HepG2 (cell line): ENCODE data around the gene PARK7. TPM values are rescaled to one million over a fixed set of nuclear protein-coding genes. Genes with fewer than 3 reads are reported as not detected.
A peak's percentile ranks its signal among the peaks of the same experiment; 100 is the strongest.

Experiments
- CENPX ChIP-seq: sonication (generic); formaldehyde crosslinking; IDR thresholded peaks from 2 replicates; pipeline ENCODE4 v1.9.0; 2021; ENCODE audit warnings: mild to moderate bottlenecking, missing genetic modification reagents, moderate library complexity
- CHD4 ChIP-seq: fragments of 200-600 bp; sonication (generic); IDR thresholded peaks from 2 replicates; pipeline ENCODE4 v1.7.0; 2017; ENCODE audit warnings: mild to moderate bottlenecking, low read length, borderline replicate concordance
- ELF4 ChIP-seq: sonication (generic); formaldehyde crosslinking; IDR thresholded peaks from 2 replicates; pipeline ENCODE4 v1.5.0; 2020; ENCODE audit warnings: missing genetic modification reagents, mild to moderate bottlenecking, moderate library complexity, borderline replicate concordance
- FOXK1 ChIP-seq: sonication (generic); formaldehyde crosslinking; IDR thresholded peaks from 2 replicates; pipeline ENCODE4 v1.4.0; 2020; ENCODE audit warnings: low read depth, missing genetic modification reagents, borderline replicate concordance
- GATAD1 ChIP-seq: IDR thresholded peaks from 2 replicates; pipeline ENCODE4 v1.6.1; 2016; ENCODE audit warnings: missing genetic modification reagents, missing compliant biosample characterization
- HOXA5 ChIP-seq: sonication (generic); formaldehyde crosslinking; IDR thresholded peaks from 2 replicates; pipeline ENCODE4 v1.4.0; 2020; ENCODE audit warnings: missing genetic modification reagents
- MLX ChIP-seq: IDR thresholded peaks from 2 replicates; pipeline ENCODE4 v1.6.1; 2016
- NCOA1 ChIP-seq: sonication (generic); formaldehyde crosslinking; IDR thresholded peaks from 2 replicates; pipeline ENCODE4 v1.9.0; 2021; ENCODE audit warnings: missing genetic modification reagents
- NFKBIZ ChIP-seq: IDR thresholded peaks from 2 replicates; pipeline ENCODE4 v1.6.1; 2018; ENCODE audit warnings: missing genetic modification reagents, missing compliant biosample characterization
- NONO ChIP-seq, 2 experiments: fragments of 450-650 bp in 1 of 2; sonication (generic) in 1 of 2; formaldehyde crosslinking in 1 of 2; IDR thresholded peaks in 1 of 2; conservative IDR thresholded peaks in 1 of 2; 2 replicates each; pipeline versions ENCODE4 v1.6.1 to v1.8.0; 2017 to 2022; ENCODE audit warnings: mild to moderate bottlenecking in 1 of 2, missing genetic modification reagents in 1 of 2, moderate library complexity in 1 of 2
- NR2F2 ChIP-seq: IDR thresholded peaks from 2 replicates; pipeline ENCODE4 v1.6.1; 2012; ENCODE audit warnings: low read depth, inconsistent platforms, borderline replicate concordance
- POLR2G ChIP-seq: fragments of 200-400 bp; formaldehyde crosslinking; IDR thresholded peaks from 2 replicates; pipeline ENCODE4 v1.6.1; 2018; ENCODE audit warnings: mild to moderate bottlenecking, low read depth, low read length, moderate library complexity
- PRDM15 ChIP-seq: sonication (generic); formaldehyde crosslinking; IDR thresholded peaks from 2 replicates; pipeline ENCODE4 v1.4.0; 2020; ENCODE audit warnings: missing genetic modification reagents
- ZBTB25 ChIP-seq: IDR thresholded peaks from 2 replicates; pipeline ENCODE4 v1.6.1; 2018; ENCODE audit warnings: missing genetic modification reagents
- ZNF20 ChIP-seq: sonication (generic); formaldehyde crosslinking; IDR thresholded peaks from 2 replicates; pipeline ENCODE4 v1.4.0; 2020; ENCODE audit warnings: mild to moderate bottlenecking, moderate library complexity, missing genetic modification reagents
- ZNF264 ChIP-seq: sonication (generic); formaldehyde crosslinking; IDR thresholded peaks from 2 replicates; pipeline ENCODE4 v1.4.0; 2020; ENCODE audit warnings: missing genetic modification reagents
- ZNF326 ChIP-seq: sonication (generic); formaldehyde crosslinking; IDR thresholded peaks from 2 replicates; pipeline ENCODE4 v1.4.0; 2020; ENCODE audit warnings: missing genetic modification reagents, borderline replicate concordance
- ZNF34 ChIP-seq: sonication (generic); formaldehyde crosslinking; IDR thresholded peaks from 2 replicates; pipeline ENCODE4 v1.4.0; 2020; ENCODE audit warnings: mild to moderate bottlenecking, missing genetic modification reagents, borderline replicate concordance
- ZNF607 ChIP-seq: sonication (generic); formaldehyde crosslinking; IDR thresholded peaks from 2 replicates; pipeline ENCODE4 v1.5.1; 2020; ENCODE audit warnings: missing genetic modification reagents, mild to moderate bottlenecking, borderline replicate concordance
- ZNF616 ChIP-seq: sonication (generic); formaldehyde crosslinking; IDR thresholded peaks from 2 replicates; pipeline ENCODE4 v1.5.0; 2020; ENCODE audit warnings: low read depth, mild to moderate bottlenecking, missing genetic modification reagents
- ZNF747 ChIP-seq: sonication (generic); formaldehyde crosslinking; IDR thresholded peaks from 2 replicates; pipeline ENCODE4 v1.8.1; 2023; ENCODE audit warnings: missing genetic modification reagents, mild to moderate bottlenecking, borderline replicate concordance
- ZZZ3 ChIP-seq: sonication (generic); formaldehyde crosslinking; IDR thresholded peaks from 2 replicates; pipeline ENCODE4 v1.4.0; 2020; ENCODE audit warnings: missing genetic modification reagents, mild to moderate bottlenecking, borderline replicate concordance
- polyA plus RNA-seq, 8 experiments: library from polyadenylated mRNA; depleted of rRNA in 3 of 8; stranded (reverse) in 7 of 8; unstranded in 1 of 8; fragments of >200 nt; fragmentation: Illumina TruSeq in 4 of 8; extraction: Trizol in 4 of 8; gene quantifications; 2 replicates each; pipeline versions ENCODE4 v1.2.1 to v1.2.3, GENCODE V29; 2011 to 2016; ENCODE audit warnings: low read depth in 4 of 8, missing spikeins in 1 of 8, mixed read lengths in 1 of 8; ENCODE audit not compliant: insufficient read depth in 1 of 8
- total RNA-seq, 5 experiments: library from RNA; depleted of rRNA; stranded (reverse); fragments of >200 nt; fragmentation: Illumina TruSeq; extraction: Trizol; gene quantifications; 2 replicates each; pipeline ENCODE4 v1.2.3, GENCODE V29; 2016; ENCODE audit warnings: low read depth in 1 of 5

The PARK7 gene
- total and polyA plus RNA-seq, 2 of the 13 experiments (the other 11 are each of a cell fraction or from before 2014, with no cell fraction given), result 212 to 296 TPM

GRCh38 chr1:8026153-8026975 lies 64.9 kb downstream of the PARK7 start, which contains the start of gene ERRFI1 (continued):
- no peak; the same call in none of the 2 replicates for TF ChIP-seq ZNF20 (CRISPR knock-in tag)
- TF ChIP-seq ZNF607 (CRISPR knock-in tag), result peak; percentile 81
- TF ChIP-seq HOXA5 (CRISPR knock-in tag), result peak; percentile 81
- TF ChIP-seq NFKBIZ (CRISPR knock-in tag), result peak; percentile 47; the same call in 1 of the 2 replicates
- TF ChIP-seq ZBTB25 (CRISPR knock-in tag), result no peak
- TF ChIP-seq CHD4, result no peak
- peak; percentile 84 for TF ChIP-seq ZNF34
- TF ChIP-seq ELF4 (CRISPR knock-in tag), result no peak
- TF ChIP-seq MLX (CRISPR knock-in tag), result 0 out of 2 replicates have a peak, but pooled peaks have one; percentile 10
- TF ChIP-seq ZNF747 (CRISPR knock-in tag), result peak; percentile 81; the same call in 1 of the 2 replicates
- TF ChIP-seq POLR2G, result peak; percentile 97
- TF ChIP-seq CENPX (CRISPR knock-in tag), result no peak
- no peak for TF ChIP-seq NR2F2
- no peak for TF ChIP-seq ZNF326 (CRISPR knock-in tag)
- TF ChIP-seq ZNF264, result no peak
- no peak for TF ChIP-seq PRDM15 (CRISPR knock-in tag)
- no peak; the same call in 1 of the 2 replicates for TF ChIP-seq FOXK1 (CRISPR knock-in tag)
- TF ChIP-seq GATAD1 (CRISPR knock-in tag), result no peak
- no peak for TF ChIP-seq NCOA1 (CRISPR knock-in tag)
- 0 out of 2 replicates have a peak, but pooled peaks have one; percentile 26 for TF ChIP-seq ZNF616
- TF ChIP-seq ZZZ3, result 0 out of 2 replicates have a peak, but pooled peaks have one; percentile 26
- TF ChIP-seq NONO (IDR thresholded peaks at IDR 0.05), result no peak
- TF ChIP-seq NONO (CRISPR knock-in tag; conservative IDR thresholded peaks at IDR 0.05), result peak; percentile 51; the same call in 1 of the 2 replicates
